Progenitor cell of endocrine pancreas (in vitro differentiated cells): ENCODE results near the gene PPFIA2. TPM values are rescaled to one million over a fixed set of nuclear protein-coding genes. Genes with fewer than 3 reads are reported as not detected.

Source experiments
- DNase-seq: peaks from one replicate; pipeline ENCODE4 v3.0.0; 2021; ENCODE audit warnings: low spot score; ENCODE audit not compliant: unreplicated experiment
- H3K27ac Mint-ChIP-seq: 2 replicates; pipeline ENCODE4 v1.8.0; 2021; ENCODE audit warnings: mild to moderate bottlenecking, moderate library complexity, mixed read lengths
- H3K27me3 Mint-ChIP-seq: 2 replicates; pipeline ENCODE4 v1.8.0; 2021; ENCODE audit warnings: mixed read lengths
- H3K36me3 Mint-ChIP-seq: 2 replicates; pipeline ENCODE4 v1.8.0; 2022; ENCODE audit warnings: mixed read lengths; ENCODE audit not compliant: insufficient read depth
- H3K4me1 Mint-ChIP-seq: 2 replicates; pipeline ENCODE4 v1.8.0; 2021; ENCODE audit warnings: low read depth, mixed read lengths
- H3K4me3 Mint-ChIP-seq: 2 replicates; pipeline ENCODE4 v1.8.0; 2021; ENCODE audit warnings: low read depth, mild to moderate bottlenecking, moderate library complexity, mixed read lengths
- H3K9me3 Mint-ChIP-seq: 2 replicates; pipeline ENCODE4 v1.8.0; 2021; ENCODE audit warnings: low read depth, mixed read lengths
- CTCF ChIP-seq: fragments of 200-600 bp; sonication (generic); IDR thresholded peaks from one replicate; pipeline ENCODE4 v1.5.0; 2021; ENCODE audit warnings: antibody characterized with exemption, mild to moderate bottlenecking; ENCODE audit not compliant: unreplicated experiment
- total RNA-seq: library from RNA; stranded (reverse); gene quantifications from 2 replicates; pipeline ENCODE4 v1.2.1, GENCODE V29; 2021

PPFIA2 gene
- total RNA-seq, 1 donor from 2014 or later = 1.1 TPM

- Mint-ChIP-seq H3K9me3 (no peaks in the 10 kb centered on the region), H3K27ac (no peak overlapping the region), H3K4me3 (no peak overlapping the region), H3K27me3 (no peaks in the 10 kb centered on the region), H3K4me1 (peaks cover 12% of the 10 kb centered on the region), H3K36me3 (no peaks in the 10 kb centered on the region)
- DNase-seq = no peak
- TF ChIP-seq CTCF = no peak
These were observed 509.2 kb downstream of the PPFIA2 start for GRCh38 chr12:81249976-81250375.

- peaks cover 6% of the 10 kb centered on the region for H3K4me1 Mint-ChIP-seq
- H3K4me3 Mint-ChIP-seq = no peak overlapping the region
- no peaks in the 10 kb centered on the region for H3K27me3 Mint-ChIP-seq
- DNase-seq = no peak
- peaks cover 10% of the 10 kb centered on the region for H3K36me3 Mint-ChIP-seq
- no peak for TF ChIP-seq CTCF
- peaks cover 7% of the 10 kb centered on the region for H3K9me3 Mint-ChIP-seq
- H3K27ac Mint-ChIP-seq = peak overlapping the region; percentile 65
These were observed 513.1 kb downstream of the PPFIA2 start for GRCh38 chr12:81245907-81246570.

- Mint-ChIP-seq H3K27ac (no peak overlapping the region), H3K9me3 (peaks cover 7% of the 10 kb centered on the region), H3K4me3 (no peak overlapping the region), H3K4me1 (peaks cover 6% of the 10 kb centered on the region), H3K36me3 (peaks cover 10% of the 10 kb centered on the region), H3K27me3 (no peaks in the 10 kb centered on the region)
- no peak for DNase-seq
- TF ChIP-seq CTCF = no peak
These were observed 513.7 kb downstream of the PPFIA2 start for GRCh38 chr12:81245458-81245857.

- Mint-ChIP-seq H3K4me3 (no peak overlapping the region), H3K36me3 (no peaks in the 10 kb centered on the region), H3K27ac (no peak overlapping the region)
These were observed 527.4 kb downstream of the PPFIA2 start for GRCh38 chr12:81231574-81232368.

More at GRCh38 chr12:81231574-81232368, 527.4 kb downstream of the PPFIA2 start:
- Mint-ChIP-seq H3K9me3 (no peaks in the 10 kb centered on the region), H3K4me1 (peaks cover 4% of the 10 kb centered on the region), H3K27me3 (no peaks in the 10 kb centered on the region)
- TF ChIP-seq CTCF = no peak
- no peak for DNase-seq
